ENCODE results near the gene MXRA7.

The MXRA7 gene

GRCh38 chr17:76677406-76677805 lies 33.4 kb downstream of the MXRA7 start:
- TF ChIP-seq EZH2 (IDR thresholded peaks at IDR 0.05; ENCODE audit: borderline replicate concordance, low read depth, low read length, severe bottlenecking) (no peak), CTCF (IDR thresholded peaks at IDR 0.05; ENCODE audit: borderline replicate concordance, extremely low read depth, low read length, poor library complexity, severe bottlenecking) (no peak)

GRCh38 chr17:76676629-76677028 lies 34.1 kb downstream of the MXRA7 start:
- no peak for ATAC-seq (ENCODE audit: insufficient read depth, low read depth)
- Histone ChIP-seq H2AFZ (ENCODE audit: low read depth, low read length) (no peak overlapping the region), H3K4me1 (ENCODE audit: insufficient read depth, low read length) (peaks cover 50% of the 10 kb centered on the region), H3K4me3 (ENCODE audit: low read depth in 1 of 2, low read length in 2 of 2) (no peak overlapping the region), H4K20me1 (ENCODE audit: insufficient read depth, low read length) (no peaks in the 10 kb centered on the region), H3K79me2 (ENCODE audit: insufficient read depth, low read length) (peaks cover 8% of the 10 kb centered on the region), H3K27me3 (ENCODE audit: insufficient read depth, low read length, poor library complexity) (no peaks in the 10 kb centered on the region), H3K27ac (ENCODE audit: low read length) (peak overlapping the region; percentile 17; the same call in 1 of the 2 replicates), H3K4me2 (ENCODE audit: insufficient read depth, low read length) (no peak overlapping the region), H3K9ac (ENCODE audit: low read depth, low read length) (no peak overlapping the region), H3K9me3 (ENCODE audit: insufficient read depth, low read length, severe bottlenecking) (no peaks in the 10 kb centered on the region), H3K36me3 (ENCODE audit: insufficient read depth, low read length) (no peaks in the 10 kb centered on the region)
- no peak for DNase-seq
- TF ChIP-seq EZH2 (IDR thresholded peaks at IDR 0.05; ENCODE audit: borderline replicate concordance, low read depth, low read length, severe bottlenecking) = no peak
- TF ChIP-seq CTCF (IDR thresholded peaks at IDR 0.05; ENCODE audit: borderline replicate concordance, extremely low read depth, low read length, poor library complexity, severe bottlenecking) = no peak

More at GRCh38 chr17:76677406-76677805, 33.4 kb downstream of the MXRA7 start:
- H3K27ac ChIP-seq (ENCODE audit: low read length) = peak overlapping the region; percentile 82
- H3K79me2 ChIP-seq (ENCODE audit: insufficient read depth, low read length) = peaks cover 5% of the 10 kb centered on the region
- no peaks in the 10 kb centered on the region for H3K36me3 ChIP-seq (ENCODE audit: insufficient read depth, low read length)
- H3K27me3 ChIP-seq (ENCODE audit: insufficient read depth, low read length, poor library complexity) = no peaks in the 10 kb centered on the region
- no peak for DNase-seq
- H3K9me3 ChIP-seq (ENCODE audit: insufficient read depth, low read length, severe bottlenecking) = no peaks in the 10 kb centered on the region
- ATAC-seq (ENCODE audit: insufficient read depth, low read depth) = no peak
- H4K20me1 ChIP-seq (ENCODE audit: insufficient read depth, low read length) = no peaks in the 10 kb centered on the region
- H3K4me1 ChIP-seq (ENCODE audit: insufficient read depth, low read length) = peaks cover 46% of the 10 kb centered on the region
- H2AFZ ChIP-seq (ENCODE audit: low read depth, low read length) = no peak overlapping the region
- H3K4me3 ChIP-seq (ENCODE audit: low read depth in 1 of 2, low read length in 2 of 2) = no peak overlapping the region
- H3K9ac ChIP-seq (ENCODE audit: low read depth, low read length) = peak overlapping the region; percentile 36; the same call in 1 of the 2 replicates
- peak overlapping the region; percentile 55; the same call in 1 of the 2 replicates for H3K4me2 ChIP-seq (ENCODE audit: insufficient read depth, low read length)

DNA sequence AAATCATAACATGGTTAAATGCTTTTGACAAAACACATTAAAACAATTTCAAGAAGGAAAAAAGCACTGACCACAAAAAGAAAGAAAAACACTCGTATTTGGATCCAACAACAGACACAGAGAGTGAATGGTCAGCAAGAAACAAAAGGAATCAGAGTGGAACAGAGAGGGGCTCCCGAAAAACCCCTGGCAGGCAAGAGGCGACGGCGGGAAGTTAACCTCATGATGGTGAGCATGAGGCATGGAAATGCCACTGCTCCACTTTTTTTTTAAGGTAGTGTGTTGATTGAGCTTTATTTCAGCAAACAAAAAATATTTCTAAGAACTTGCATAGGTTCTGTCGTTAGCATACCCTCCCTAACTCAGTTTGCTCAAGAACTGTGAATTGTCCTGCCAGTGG lies 35.1 kb downstream of the MXRA7 start:
- no peak overlapping the region for H3K27ac ChIP-seq (ENCODE audit: low read length)
- H3K4me2 ChIP-seq (ENCODE audit: insufficient read depth, low read length) = no peak overlapping the region
- DNase-seq (no peak), ATAC-seq (ENCODE audit: insufficient read depth, low read depth) (no peak)
- H3K4me1 ChIP-seq (ENCODE audit: insufficient read depth, low read length) = peaks cover 58% of the 10 kb centered on the region
- TF ChIP-seq EZH2 (IDR thresholded peaks at IDR 0.05; ENCODE audit: borderline replicate concordance, low read depth, low read length, severe bottlenecking) (no peak), CTCF (IDR thresholded peaks at IDR 0.05; ENCODE audit: borderline replicate concordance, extremely low read depth, low read length, poor library complexity, severe bottlenecking) (no peak)
- no peak overlapping the region for H2AFZ ChIP-seq (ENCODE audit: low read depth, low read length)
- no peaks in the 10 kb centered on the region for H3K36me3 ChIP-seq (ENCODE audit: insufficient read depth, low read length)
- H3K4me3 ChIP-seq (ENCODE audit: low read depth in 1 of 2, low read length in 2 of 2) = no peak overlapping the region
- no peak overlapping the region for H3K9ac ChIP-seq (ENCODE audit: low read depth, low read length)
- H3K79me2 ChIP-seq (ENCODE audit: insufficient read depth, low read length) = peaks cover 8% of the 10 kb centered on the region
- no peaks in the 10 kb centered on the region for H3K27me3 ChIP-seq (ENCODE audit: insufficient read depth, low read length, poor library complexity)
- no peaks in the 10 kb centered on the region for H3K9me3 ChIP-seq (ENCODE audit: insufficient read depth, low read length, severe bottlenecking)
- H4K20me1 ChIP-seq (ENCODE audit: insufficient read depth, low read length) = no peaks in the 10 kb centered on the region

DNA sequence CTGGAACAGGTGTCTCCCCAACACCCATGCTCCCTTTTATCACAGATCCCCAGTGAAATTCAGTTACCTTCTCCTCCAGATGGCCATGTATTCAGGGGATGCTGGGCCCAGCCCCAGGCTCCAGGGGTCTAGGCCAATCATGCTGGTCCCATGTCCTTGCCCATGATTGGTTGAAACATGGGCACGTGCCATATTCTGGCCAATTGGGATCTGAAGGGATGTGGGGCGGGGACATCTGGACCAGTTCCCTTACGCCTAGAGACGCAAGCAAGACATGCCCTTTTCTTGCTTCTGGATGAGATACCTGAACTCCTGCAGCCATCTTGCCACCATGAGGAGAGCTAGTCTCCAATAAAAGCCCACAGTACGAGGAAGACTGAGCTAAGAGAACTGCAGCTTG lies 36.2 kb downstream of the MXRA7 start:
- H2AFZ ChIP-seq (ENCODE audit: low read depth, low read length) = no peak overlapping the region
- H3K27me3 ChIP-seq (ENCODE audit: insufficient read depth, low read length, poor library complexity) = no peaks in the 10 kb centered on the region
- H3K4me2 ChIP-seq (ENCODE audit: insufficient read depth, low read length) = no peak overlapping the region
- peaks cover 8% of the 10 kb centered on the region for H3K79me2 ChIP-seq (ENCODE audit: insufficient read depth, low read length)
- ATAC-seq (ENCODE audit: insufficient read depth, low read depth) (no peak), DNase-seq (no peak)
- no peak overlapping the region for H3K9ac ChIP-seq (ENCODE audit: low read depth, low read length)
- H3K9me3 ChIP-seq (ENCODE audit: insufficient read depth, low read length, severe bottlenecking) = no peaks in the 10 kb centered on the region
- no peak overlapping the region for H3K27ac ChIP-seq (ENCODE audit: low read length)
- H3K4me1 ChIP-seq (ENCODE audit: insufficient read depth, low read length) = peaks cover 58% of the 10 kb centered on the region
- no peak overlapping the region for H3K4me3 ChIP-seq (ENCODE audit: low read depth in 1 of 2, low read length in 2 of 2)
- H3K36me3 ChIP-seq (ENCODE audit: insufficient read depth, low read length) = no peaks in the 10 kb centered on the region
- TF ChIP-seq CTCF (IDR thresholded peaks at IDR 0.05; ENCODE audit: borderline replicate concordance, extremely low read depth, low read length, poor library complexity, severe bottlenecking) (no peak), EZH2 (IDR thresholded peaks at IDR 0.05; ENCODE audit: borderline replicate concordance, low read depth, low read length, severe bottlenecking) (no peak)
- no peaks in the 10 kb centered on the region for H4K20me1 ChIP-seq (ENCODE audit: insufficient read depth, low read length)
